ENCODE results near the gene STIM1.

The STIM1 gene

DNA sequence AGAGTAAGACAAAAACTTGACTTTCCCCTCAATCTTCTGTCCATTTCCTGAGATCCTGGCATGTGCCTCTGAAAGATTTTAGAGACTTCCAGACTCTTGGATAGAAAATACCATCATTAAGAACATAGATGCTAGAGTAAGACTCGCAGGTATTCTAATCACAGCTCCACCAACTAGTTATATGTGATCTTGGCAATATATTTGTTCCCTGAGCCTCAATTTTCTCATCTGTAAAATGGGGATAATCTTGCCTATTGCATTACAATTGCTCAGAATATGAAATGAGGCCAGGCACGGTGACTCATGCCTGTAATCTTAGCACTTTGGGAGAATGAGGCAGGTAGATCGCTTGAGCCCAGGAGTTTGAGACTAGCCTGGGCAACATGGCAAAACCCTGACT lies 25.4 kb upstream of the STIM1 start:
- DNase-seq (ENCODE audit: extremely low read depth in 1 of 2, low read depth in 1 of 2): no peak

GRCh38 chr11:3830730-3831129 lies 24.7 kb upstream of the STIM1 start:
- no peak for DNase-seq (ENCODE audit: extremely low read depth in 1 of 2, low read depth in 1 of 2)

GRCh38 chr11:3831378-3832239 lies 23.9 kb upstream of the STIM1 start:
- DNase-seq (ENCODE audit: extremely low read depth in 1 of 2, low read depth in 1 of 2): no peak

DNA sequence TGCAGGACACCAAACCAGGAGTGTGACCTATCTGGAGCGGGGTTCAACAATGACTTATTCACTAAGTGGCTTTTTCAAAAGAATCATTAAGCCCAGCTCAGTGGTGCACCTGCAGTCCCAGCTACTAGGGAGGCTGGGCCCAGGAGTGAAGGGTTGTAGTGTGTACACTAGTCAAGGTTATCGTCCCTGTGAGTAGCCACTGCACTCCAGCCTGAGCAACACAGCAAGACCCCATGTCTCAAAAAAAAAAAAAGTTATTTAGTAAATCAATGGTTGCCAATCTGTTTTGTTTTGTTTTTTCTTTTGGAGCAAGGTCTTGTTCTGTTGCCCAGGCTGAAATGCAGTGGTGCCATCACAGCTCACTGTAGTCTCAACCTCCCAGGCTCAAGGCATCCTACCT lies 22.6 kb upstream of the STIM1 start:
- no peak for DNase-seq (ENCODE audit: extremely low read depth in 1 of 2, low read depth in 1 of 2)

DNA sequence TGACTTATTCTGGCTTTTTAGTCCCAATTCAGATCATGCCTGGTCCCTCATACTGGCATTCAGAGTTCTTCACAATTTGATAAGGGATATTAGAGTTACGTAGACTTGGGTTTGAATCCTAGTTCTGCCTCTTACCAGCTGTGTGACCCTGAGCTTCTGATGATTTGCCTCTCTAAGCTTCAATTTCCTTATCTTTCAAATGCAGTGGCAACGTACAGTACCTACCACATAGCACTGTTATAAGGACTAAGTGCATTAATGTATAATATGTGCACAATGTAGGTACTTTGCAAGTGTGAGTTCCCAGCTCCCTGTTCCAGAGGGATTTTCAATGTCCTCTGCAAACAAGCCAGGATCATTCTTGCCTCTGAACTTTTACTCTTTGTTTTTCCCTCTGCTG lies 22.0 kb upstream of the STIM1 start:
- no peak for DNase-seq (ENCODE audit: extremely low read depth in 1 of 2, low read depth in 1 of 2)

GRCh38 chr11:3834349-3834663 lies 21.2 kb upstream of the STIM1 start:
- no peak for DNase-seq (ENCODE audit: extremely low read depth in 1 of 2, low read depth in 1 of 2)

DNA sequence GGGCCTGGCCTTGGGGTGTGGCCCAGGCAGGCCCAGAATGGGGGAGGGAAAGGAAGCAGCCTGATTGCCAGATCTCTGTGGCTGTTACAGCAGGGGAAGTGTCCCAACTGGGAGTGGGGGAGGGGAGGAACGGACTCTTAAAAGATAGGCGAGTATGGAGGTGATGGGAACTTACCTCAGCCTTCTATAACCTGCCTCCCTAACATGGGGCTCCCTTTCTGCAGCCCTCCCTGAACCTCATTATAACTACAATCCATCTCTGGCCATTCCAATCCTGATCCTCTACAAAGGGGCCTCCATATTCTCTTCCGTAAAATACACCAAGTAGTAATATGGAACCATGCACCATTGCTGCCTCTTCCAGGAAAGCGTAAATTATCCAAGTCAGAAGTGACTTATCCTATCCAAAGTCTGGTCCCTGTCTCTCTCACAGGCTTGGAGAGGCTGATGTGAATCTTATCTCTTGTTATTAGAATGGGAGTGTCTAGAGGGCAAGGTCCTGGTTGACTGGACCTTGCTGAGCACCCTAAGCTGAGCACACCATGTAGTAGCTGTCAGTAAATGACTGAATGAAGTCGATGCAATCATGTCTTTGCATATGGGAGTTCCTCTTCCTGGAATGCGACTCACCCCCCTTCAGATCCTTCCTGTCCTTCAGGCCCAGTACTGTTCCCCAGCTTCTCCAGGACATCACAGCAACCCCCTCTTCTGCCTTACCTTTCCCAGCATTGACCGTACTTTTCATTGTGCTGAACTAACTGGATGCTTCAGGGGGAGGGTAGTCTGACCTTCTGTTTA lies 20.6 kb upstream of the STIM1 start:
- DNase-seq (ENCODE audit: extremely low read depth in 1 of 2, low read depth in 1 of 2): no peak

DNA sequence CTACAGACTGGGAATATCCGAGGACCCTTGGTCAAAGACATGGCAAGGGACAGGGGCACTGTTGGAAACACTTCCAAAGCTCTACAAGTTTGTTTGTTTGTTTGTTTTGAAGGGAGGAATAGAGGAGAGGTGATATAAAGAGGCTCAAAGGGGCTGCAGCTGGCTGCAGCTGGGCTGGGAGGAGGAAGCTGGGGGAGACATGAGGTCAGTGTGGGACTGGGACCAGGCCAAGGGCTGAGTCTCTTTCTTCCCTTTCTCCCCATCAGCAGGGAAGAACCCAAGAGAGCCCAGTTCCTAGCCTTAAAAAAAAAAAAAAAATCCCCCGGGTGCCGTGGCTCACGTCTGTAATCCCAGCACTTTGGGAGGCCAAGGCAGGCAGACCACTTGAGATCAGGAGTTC lies 19.7 kb upstream of the STIM1 start:
- DNase-seq (ENCODE audit: extremely low read depth in 1 of 2, low read depth in 1 of 2): no peak

GRCh38 chr11:3836903-3837302 lies 18.6 kb upstream of the STIM1 start:
- peak in 1 of 2 donors; percentile 37 for DNase-seq (ENCODE audit: extremely low read depth in 1 of 2, low read depth in 1 of 2)

- DNase-seq (ENCODE audit: extremely low read depth in 1 of 2, low read depth in 1 of 2): no peak
These were observed 17.7 kb upstream of the STIM1 start for GRCh38 chr11:3837793-3838192.

GRCh38 chr11:3838504-3838903 lies 17.0 kb upstream of the STIM1 start:
- no peak for DNase-seq (ENCODE audit: extremely low read depth in 1 of 2, low read depth in 1 of 2)

DNA sequence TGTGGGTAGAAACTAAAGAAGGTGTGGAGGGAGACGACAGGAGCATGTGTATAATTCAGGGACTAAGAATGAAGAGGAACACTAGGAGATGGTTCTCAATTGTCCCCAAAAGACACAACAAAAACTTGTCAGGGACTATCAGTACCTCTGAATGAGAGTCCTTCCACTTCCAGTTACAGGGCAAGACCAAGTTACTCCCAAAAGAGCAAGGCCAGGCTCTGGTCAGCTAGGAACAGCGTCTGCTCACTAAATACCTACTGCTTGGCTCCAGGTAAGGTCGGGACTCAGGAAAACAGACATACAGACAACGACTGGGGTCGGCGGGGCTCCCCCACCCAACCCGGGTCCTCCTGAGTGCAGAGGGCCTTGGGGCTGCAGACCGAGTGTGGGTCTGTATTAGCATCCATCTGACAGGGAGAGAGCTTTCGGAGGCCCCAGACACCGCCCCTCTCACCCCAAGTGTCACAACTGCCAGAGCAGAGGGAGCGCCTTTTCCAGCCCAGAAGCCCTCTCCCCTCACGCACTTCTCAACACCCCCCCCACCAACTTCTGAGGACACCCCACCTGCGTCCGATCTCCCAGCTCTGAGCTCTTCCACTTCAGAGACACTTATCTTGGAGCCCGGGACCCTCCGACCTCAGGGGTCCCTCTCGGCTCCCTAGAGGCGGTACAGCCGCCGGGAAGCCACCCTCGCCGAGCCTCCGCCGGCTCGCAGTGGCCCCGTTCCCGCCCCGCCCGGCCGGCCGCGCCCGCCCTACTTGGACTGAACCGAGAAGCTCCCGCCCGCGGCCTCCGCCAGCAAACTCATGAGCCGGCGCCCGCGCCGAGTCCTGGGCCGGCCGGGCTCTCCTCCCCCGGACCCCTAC lies 15.2 kb upstream of the STIM1 start:
- no peak for DNase-seq (ENCODE audit: extremely low read depth in 1 of 2, low read depth in 1 of 2)

GRCh38 chr11:3840870-3841425 lies 14.5 kb upstream of the STIM1 start, which contains the start of gene RHOG:
TSS of gene RHOG (minus strand) at chr11:3840959. CDS start at chr11:3828138, 12,821 bp downstream.
- DNase-seq (ENCODE audit: extremely low read depth in 1 of 2, low read depth in 1 of 2): peak in 1 of 2 donors; percentile 55

DNA sequence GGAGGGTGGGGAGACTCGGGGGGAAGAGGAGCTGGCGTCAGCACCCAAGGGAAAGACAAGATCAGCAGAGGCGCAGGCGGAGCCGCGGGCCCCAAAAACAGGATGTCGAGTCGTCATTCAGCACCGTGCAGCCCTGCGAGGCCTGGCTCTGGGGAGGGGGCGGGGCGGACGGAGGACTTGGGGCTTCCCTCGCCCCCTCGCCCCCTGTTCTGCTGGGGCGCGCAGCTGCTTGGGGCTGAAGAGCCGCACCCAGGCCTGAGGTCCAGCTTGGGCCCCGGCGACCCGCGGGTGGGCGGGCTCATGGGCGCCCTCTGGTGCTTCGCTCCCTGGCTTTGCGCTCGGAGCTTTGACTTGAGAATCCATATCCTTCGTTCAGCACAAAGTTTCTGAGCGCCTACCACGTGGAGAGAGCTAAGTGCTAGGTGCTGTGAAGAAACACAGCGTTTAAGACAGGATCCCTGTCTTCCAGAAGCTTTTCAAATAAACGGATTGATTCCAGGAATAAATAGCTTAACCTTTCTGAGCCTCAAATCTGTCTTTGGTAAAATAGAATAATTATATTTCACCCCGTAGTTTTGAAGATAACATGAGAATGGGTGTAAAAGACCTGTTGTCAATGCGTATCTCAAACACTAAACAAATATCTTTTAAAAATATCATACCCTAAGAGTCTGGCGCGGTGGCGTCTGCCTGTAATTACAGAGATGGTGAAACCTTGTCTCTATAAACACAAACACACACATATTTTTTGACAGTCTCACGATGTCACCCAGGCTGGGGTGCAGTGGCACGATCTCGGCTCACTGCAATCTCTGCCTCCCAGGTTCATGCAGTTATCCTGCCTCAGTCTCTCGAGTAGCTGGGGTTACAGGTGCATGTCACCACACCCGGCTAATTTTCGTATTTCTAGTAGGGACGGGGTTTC lies 13.8 kb upstream of the STIM1 start:
- peak; percentile 84 to 91 for DNase-seq (ENCODE audit: extremely low read depth in 1 of 2, low read depth in 1 of 2)

DNA sequence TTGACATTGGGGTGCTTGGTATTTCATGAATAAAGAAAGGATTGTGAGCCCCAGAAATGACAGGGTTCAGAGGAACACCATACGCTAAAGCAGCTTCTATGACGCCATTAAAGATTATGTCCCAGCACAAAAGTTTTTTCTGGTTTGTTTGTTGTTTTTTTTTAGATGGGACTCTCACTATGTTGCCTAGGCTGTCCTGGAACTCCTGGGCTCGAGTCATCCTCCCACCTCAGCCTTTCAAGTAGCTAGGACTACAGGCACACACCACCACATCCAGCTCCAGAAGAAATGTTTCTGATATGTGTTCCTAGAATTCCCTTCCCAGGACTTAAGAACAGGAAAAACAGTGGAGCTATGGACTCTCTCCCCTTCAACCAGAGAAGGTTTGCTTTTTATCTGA lies 12.1 kb upstream of the STIM1 start:
- DNase-seq (ENCODE audit: extremely low read depth in 1 of 2, low read depth in 1 of 2): no peak

- DNase-seq (ENCODE audit: extremely low read depth in 1 of 2, low read depth in 1 of 2): no peak
These were observed 10.2 kb upstream of the STIM1 start for GRCh38 chr11:3845246-3845645.

DNA sequence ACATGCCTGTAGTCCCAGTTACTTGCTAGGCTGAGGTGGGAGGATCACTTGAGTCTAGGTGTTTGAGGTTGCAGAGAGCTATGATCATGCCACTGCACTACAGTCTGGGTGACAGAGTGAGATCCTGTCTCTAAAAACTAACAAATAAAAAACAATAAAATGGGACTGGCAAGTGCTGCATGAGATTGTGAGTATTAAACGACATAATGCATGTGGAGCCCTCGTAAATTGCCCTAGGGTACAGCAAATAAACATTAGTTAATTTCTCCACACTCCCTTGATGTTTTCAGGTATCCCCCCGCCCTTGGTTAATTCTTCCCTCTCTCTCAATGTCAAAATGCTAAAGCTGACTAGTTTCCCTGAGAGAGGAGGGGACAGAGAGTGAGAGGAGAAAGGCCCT lies 9.8 kb upstream of the STIM1 start:
- DNase-seq (ENCODE audit: extremely low read depth in 1 of 2, low read depth in 1 of 2): no peak

DNA sequence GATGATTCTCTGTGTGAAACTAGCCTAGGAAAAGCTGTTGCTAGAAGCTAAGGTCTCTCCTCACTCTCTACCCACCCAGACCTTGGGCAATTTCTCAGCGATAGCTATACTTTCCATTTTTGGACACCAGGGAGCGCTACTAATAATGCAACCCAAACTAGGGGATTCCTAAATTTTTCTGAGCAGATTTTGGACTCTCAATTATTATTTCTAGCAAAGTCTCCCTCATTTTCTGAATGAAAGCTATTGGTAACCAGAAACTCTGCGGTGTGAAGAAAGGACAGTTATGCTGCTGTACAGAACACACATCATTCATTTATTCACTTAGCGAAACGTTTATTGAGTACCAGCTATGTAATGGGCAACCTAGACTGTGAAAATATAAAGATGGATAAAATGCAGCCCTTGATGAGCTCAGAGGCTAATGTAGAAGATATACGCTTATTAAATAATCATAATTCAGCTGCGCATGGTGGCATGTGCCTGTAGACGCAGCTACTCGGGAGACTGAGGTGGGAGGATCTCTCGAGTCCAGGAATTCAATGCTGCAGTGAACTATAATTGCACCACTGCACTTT lies 6.1 kb upstream of the STIM1 start:
- DNase-seq (ENCODE audit: extremely low read depth in 1 of 2, low read depth in 1 of 2): no peak

DNA sequence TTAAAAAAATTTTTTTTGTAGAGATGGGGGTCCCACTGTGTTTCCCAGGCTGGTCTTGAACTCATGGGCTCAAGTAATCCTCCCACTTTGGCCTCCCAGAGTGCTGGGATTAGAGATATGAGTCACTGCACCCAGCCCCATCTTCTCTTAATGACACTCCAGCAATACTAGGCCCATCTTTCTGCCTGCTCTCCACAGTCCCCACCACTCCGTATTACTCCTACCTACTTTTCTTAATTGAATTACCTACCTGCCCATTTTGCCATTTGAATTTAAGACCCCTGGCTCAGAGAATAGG lies 2.0 kb upstream of the STIM1 start:
- DNase-seq (ENCODE audit: extremely low read depth in 1 of 2, low read depth in 1 of 2): no peak

Measured in activated CD8-positive, alpha-beta memory T cell treated with anti-CD3 and anti-CD28 coated beads for 1 hour (primary cell).